Left forelimb (tissue), 1 donor: Measurements from ENCODE around the gene FAM221A.
"Not testable (repeated sequence)": the region's sequence is repeated elsewhere in the genome, so short reads cannot be mapped to it uniquely, and the experiment has no call there.

ENCODE experiments used
- DNase-seq: peaks from one replicate; pipeline ENCODE4 v3.0.0-alpha.2; 2018; ENCODE audit warnings: low spot score

Gene FAM221A

GRCh38 chr7:23679898-23680413 lies at the start of gene FAM221A:
Gene FAM221A, plus strand, starts transcription at chr7:23680199. Its CDS starts 20 bp downstream, at chr7:23680219.
- peak; percentile 88 for DNase-seq

GRCh38 chr7:23633417-23633816 lies 46.6 kb upstream of the FAM221A start:
- DNase-seq = no peak

GRCh38 chr7:23645822-23646221 lies 34.2 kb upstream of the FAM221A start:
- DNase-seq = no peak

GRCh38 chr7:23653942-23654341 lies 26.1 kb upstream of the FAM221A start:
- DNase-seq = no peak

- no peak for DNase-seq
Measured at GRCh38 chr7:23654508-23654907, 25.5 kb upstream of the FAM221A start.

- no peak for DNase-seq
Measured at GRCh38 chr7:23655433-23655832, 24.6 kb upstream of the FAM221A start.

GRCh38 chr7:23658831-23659427 lies 21.1 kb upstream of the FAM221A start:
- DNase-seq = no peak

- no peak for DNase-seq
Measured at GRCh38 chr7:23661385-23661784, 18.6 kb upstream of the FAM221A start.

GRCh38 chr7:23662124-23662983 lies 17.6 kb upstream of the FAM221A start:
- DNase-seq = no peak

GRCh38 chr7:23662984-23663313 lies 17.1 kb upstream of the FAM221A start:
- DNase-seq = no peak

GRCh38 chr7:23664122-23664521 lies 15.9 kb upstream of the FAM221A start:
- DNase-seq = no peak

GRCh38 chr7:23672033-23672432 lies 8.0 kb upstream of the FAM221A start:
- no peak for DNase-seq

GRCh38 chr7:23680414-23681405 lies 711 bp downstream of the FAM221A start:
- DNase-seq = peak; percentile 71

GRCh38 chr7:23684041-23684440 lies 4.0 kb downstream of the FAM221A start:
- not testable (repeated sequence) for DNase-seq

GRCh38 chr7:23685731-23686130 lies 5.7 kb downstream of the FAM221A start:
- no peak for DNase-seq

- DNase-seq = no peak
Measured at GRCh38 chr7:23687011-23687410, 7.0 kb downstream of the FAM221A start.

- DNase-seq = no peak
Measured at GRCh38 chr7:23689165-23689564, 9.2 kb downstream of the FAM221A start.

- no peak for DNase-seq
Measured at GRCh38 chr7:23691320-23691719, 11.3 kb downstream of the FAM221A start.

GRCh38 chr7:23693224-23693623 lies 13.2 kb downstream of the FAM221A start:
- DNase-seq = no peak

GRCh38 chr7:23696916-23697441 lies 17.0 kb downstream of the FAM221A start:
- no peak for DNase-seq

GRCh38 chr7:23698822-23699221 lies 18.8 kb downstream of the FAM221A start:
- DNase-seq = no peak

GRCh38 chr7:23700046-23700445 lies 20.0 kb downstream of the FAM221A start:
- DNase-seq = no peak
